Activated naive CD4-positive, alpha-beta T cell treated with anti-CD3 and anti-CD28 coated beads, Interleukin-2, amount 50 U/mL, for 16 hours (primary cell): Measurements from ENCODE around the gene ABCC1.

ENCODE experiments used
- DNase-seq: peaks from one replicate; pipeline ENCODE4 v3.0.0-alpha.2; 2020

Gene ABCC1

DNA sequence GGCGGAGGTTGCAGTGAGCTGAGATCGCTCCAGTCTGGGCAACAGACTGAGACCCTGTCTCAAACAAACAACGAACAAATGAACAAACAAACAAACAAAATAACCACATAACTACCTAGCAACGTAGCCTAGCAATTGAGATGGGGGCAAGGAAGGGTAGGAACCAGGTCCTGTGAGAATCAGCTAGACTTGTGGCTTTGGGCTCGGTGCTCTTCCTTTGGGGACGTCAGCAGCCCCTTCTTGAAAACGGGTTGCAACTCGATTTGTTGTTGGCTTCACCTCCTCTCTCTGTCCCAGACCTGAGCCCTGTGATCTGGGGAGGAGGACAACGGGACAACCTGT is 72.2 kb downstream of the ABCC1 start:
- no peak for DNase-seq

DNA sequence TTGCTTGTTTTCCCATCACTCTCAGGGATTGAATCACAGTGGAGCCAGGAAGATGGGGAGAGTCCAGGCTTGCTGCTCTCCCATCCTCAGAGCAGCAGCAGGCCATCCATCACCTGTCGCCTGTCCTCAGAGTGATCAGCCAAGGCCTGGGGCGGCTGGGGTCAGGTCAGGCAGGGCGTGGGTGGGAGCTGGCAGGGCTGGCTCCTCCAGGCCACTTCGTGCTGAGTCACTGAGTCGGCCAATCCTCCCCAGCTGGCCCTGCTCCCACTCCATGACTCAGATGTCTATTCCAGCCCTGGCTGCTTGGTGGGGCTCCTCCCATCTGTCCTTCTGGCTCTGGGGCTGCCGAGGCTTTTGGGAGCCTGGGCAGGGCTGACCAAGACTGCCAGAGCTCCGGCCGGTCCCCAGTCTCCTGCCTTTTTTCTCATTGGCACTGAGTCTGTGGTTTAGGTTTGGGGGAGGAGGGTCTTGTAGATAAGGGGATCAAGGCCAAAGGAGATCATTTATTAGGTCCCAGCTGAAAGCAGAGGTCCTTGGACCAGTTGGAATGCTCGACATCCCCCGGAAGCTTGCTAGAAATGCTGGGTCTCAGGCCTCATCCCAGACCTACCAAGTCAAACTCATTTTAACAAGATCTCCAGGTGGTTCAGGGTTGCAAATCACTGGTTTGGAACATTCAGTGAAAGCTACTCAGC is 72.7 kb downstream of the ABCC1 start:
- no peak for DNase-seq

DNA sequence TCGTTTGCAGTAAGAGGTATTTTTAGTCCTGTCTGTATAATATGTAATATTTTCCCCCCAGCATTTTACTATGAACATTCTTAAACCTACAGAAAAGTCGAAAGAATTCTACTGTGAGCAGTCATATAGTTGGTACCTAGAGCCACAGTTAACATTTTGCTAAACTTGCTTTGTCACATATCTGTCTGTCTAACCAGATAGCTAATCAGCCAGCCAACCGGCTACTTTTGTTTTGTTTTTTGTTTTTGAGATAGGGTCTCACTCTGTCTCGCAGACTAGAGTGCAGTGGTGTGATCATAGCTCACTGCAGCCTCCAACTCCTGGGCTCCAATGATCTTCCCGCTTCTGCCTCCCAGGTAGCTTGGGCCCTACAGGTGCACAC is 73.3 kb downstream of the ABCC1 start:
- no peak for DNase-seq

DNA sequence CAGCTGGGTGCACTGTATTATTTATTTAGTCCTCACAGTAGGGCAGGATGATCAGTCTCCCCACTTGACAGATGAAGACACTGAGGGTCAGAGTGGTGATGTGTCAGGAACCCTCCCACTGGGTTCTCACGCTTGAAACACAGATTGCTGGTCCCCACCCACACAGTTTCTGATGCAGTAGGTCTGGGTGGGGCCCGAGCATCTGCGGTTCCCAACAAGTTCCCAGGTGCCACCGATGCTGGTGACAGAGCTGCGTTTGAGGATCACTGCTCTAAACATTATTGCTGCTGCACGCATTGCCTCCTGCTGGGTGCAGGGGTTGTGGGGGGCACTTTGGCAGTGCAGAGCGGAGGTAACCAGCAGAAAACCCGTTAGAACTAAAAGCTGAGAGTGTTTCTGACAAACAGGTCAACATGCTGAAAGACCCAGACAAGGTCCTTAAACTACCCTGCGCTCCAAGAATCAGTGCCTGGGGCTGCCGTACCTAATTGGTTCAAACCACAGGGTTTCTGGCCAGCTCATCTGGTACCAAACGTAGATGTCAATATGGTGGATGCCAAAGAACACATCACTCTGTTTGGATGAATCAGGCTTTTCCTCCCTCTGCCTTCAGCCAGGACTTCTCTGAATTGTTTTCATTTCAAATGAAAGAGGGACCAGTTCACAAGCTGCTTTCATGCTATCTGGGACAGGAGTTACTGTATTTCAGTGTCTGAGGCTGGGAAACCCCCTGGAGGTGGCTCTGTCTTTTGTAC is 76.0 kb downstream of the ABCC1 start:
- DNase-seq = peak; percentile 51

DNA sequence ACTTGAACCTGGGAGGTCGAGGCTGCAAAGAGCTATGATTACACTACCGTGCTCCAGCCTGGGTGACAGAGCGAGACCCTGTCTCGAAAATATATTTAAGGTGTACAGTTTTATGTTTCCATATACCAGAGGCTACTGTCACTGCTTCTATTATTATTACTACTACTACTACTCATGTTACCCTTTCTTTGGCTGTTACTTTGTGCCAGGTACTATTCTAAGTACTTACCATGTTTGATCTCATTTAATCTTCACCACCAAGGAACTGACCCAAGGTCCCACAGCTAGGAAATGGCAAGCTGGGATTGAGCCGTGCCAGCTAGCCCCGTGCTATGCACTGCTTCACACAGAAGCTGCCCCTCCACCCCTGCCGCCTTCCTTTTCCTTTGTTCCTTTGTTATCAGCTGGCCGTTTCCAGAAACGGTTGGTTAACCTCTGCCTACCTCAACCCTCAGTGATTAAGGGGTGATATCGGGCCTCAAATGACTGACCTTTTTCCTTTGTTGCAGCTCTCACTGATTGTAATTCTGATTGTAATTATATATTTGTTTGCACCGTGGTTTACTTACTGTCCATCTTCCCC is 78.4 kb downstream of the ABCC1 start:
- DNase-seq = no peak

DNA sequence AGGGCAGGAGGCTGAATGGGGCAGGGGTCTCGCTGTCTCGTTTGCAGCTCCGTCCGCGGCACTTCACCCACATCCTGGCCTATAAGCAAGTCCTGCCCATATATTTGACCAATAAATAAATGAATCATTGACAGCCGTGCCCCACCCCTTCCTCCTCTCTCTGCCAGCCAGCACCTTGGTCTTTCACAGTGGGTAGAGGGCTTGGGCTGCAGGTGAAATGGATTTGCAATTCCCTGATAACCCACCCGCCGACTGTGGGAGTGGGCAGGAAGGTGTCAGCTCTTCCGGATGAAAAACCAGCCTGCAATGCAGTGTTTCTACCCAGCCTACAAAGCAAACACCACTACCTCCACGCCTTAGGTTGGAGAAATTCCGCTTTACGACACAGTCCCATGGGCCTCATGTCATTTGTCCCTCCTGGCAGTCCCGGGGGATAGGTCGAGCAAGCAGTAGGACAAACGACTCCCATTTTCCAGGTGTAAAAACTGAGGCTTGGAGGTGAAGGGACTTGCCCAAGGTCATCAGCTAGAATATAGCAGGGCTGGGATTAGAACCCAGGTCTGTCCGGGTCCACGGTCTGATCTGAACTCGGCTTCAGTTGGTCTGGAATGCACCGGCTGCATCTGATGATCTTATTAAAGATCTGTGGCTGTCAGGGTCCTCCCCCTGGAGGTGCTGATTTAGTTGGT is 79.0 kb downstream of the ABCC1 start:
- no peak for DNase-seq

DNA sequence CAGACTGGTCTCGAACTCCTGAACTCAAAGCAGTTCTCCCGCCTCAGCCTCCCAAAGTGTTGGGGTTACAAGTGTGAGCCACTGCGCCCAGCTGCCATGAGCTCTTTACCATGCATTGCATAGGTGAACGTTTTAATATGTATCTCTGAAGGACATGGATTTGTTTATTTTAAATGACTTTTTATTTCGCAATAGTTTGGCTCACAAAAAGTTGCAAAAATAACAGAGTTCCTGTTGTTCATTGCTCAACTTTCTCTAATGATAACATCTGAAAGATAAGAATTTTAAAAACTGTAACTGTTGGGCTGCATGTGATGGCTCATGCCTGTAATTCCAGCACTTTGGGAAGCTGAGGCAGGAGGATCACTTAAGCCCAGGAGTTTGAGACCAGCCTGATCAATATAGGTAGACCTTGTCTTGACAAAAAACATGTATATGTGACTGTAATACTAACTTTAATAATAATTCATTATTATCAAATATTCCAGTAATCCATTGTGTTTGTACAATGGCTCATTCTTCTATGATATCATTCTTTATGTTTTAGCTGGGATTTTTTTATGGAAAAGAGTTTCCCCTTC is 80.1 kb downstream of the ABCC1 start:
- DNase-seq = no peak

DNA sequence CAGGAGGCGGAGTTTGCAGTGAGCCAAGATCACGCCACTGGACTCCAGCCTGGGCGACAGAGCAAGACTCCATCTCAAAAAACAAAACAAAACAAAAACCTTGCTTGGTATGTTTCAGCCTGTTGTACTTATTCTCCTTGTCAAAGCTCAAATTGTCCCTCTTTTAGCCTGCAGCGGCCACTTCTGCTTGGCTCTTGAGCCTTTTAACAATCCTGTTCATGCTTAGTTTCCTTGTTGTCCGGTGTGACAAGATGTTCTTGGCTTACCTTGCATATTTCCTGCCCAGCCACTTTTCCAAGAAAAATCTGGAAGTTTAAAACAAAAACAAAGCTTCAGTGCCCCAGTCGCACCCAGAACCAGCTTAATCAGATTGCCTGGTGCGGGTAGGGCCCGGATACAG is 81.0 kb downstream of the ABCC1 start:
- no peak for DNase-seq

DNA sequence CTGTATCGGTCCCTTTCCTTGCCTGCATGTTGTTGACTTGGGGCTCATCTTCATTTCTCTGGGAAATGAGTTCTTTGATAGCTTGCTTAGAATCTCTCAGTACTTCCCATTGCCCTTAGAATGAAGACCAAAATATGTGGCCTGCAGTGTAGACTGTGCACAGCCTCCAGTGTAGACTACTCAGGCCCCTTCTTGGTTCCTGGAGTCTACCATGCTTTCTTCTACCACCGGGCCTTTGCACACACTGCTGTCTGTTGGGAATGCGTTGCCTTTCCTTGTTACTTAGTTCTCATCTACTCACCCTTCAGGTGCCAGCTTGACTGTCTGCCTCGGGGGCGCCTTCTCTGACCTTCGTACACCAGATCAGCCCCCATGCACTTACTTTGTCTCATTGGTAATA is 82.0 kb downstream of the ABCC1 start:
- no peak for DNase-seq

DNA sequence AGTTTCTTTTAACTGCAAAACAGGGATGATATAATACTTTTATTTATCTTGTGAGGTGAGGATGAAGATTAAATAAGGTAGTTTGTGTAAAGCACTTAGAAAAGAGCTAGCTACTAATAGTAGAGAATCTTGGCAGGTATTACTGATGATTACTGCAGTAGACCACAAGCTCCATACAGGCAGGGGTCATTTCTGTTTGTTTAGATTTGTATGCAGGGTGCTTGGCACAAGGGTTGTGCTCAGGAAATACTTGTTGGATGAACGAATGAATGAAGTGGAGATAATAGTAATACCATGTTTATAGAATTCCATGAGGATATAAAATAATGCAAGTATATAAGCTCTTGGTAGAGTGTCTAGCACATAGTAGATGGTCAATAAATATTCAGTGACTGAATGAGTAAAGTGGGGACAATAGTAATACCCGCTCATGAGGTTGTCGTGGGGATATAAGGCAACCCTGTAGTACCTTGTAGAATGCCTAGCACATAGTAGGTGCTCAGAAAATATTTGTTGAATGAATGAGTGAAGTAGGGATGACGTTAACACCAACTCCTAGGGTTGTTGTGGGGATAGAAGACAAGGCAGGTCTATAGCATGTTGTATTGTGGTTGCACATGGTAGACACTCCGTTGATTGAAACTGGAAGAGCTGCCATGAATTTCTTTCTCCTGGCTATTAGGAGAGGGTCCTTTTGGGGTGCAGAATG is 83.0 kb downstream of the ABCC1 start:
- no peak for DNase-seq

DNA sequence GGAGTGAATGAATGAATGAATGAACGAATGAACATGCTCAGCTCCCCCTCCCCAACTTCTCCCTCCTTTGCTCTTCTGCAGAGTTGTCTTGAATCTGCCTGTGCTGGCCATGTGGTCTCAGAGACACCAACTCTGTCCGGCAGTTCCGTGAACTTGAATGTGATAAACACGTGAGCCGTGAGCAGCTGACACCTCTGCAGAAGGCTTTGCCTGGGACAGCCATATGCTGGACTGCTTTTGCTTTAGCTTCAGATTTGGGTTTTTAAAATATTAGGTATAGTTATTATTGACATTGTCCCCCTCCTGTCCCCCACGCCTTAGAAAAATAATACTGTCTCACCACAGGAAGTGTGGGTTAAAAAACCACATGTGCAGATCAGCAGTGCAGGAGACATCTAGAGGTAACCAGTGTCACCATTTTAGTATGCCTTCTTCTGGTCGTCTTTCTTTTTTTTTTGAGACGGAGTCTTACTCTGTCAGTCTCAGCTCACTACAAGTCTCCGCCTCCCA is 83.8 kb downstream of the ABCC1 start:
- DNase-seq = no peak

DNA sequence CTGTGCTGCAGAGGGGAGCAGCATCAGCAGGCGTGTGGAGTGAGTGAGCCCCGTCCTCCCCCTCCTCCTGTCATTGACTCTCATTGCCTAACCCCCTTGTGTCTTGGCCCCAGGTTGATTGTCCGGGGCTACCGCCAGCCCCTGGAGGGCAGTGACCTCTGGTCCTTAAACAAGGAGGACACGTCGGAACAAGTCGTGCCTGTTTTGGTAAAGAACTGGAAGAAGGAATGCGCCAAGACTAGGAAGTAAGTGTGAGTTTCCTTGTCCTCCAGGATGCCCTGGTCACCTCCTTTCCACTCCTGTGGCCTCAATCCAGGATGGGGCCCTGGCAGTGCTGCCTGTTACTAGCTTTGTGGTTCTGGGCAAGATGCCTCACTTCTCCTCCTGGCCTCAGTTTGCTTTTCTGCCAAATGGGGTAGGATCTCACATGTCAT is 87.0 kb downstream of the ABCC1 start:
- no peak for DNase-seq

DNA sequence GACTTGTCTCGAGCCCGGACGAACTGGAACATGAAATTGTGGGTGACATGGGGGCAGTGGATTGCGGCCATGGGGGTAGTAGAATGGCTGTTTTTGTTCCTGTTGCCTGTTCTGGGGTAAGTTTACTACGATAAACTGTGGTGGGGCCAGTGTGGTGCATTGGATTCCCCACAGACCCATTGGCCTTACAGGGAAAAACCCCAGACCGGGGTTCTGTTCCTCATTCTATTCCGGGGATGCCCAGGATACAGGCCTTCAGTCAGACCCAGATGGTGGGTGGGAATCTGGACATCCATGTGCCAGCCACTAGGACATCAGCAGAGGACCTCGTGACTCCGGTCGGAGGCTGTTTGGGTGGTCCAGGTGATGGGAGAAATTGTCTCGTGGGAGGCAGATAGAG is 88.1 kb downstream of the ABCC1 start:
- no peak for DNase-seq

DNA sequence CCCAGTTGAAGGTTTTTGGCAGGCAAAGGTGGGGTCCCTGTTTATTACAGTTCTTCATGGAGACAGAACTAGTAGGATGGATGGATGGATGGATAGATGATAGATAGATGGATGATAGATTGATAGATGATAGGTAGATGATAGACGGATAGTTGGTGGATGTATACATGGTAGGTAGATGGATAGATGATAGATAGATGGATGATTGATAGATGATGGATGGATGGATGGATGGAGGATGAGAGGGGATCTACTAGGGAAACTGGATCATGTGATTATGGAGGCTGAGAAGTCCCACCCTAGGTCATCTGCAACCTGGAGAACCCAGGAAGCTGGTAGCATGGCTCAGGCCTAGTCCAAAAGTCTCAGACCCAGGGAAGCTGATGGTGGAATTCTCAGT is 88.6 kb downstream of the ABCC1 start:
- no peak for DNase-seq

DNA sequence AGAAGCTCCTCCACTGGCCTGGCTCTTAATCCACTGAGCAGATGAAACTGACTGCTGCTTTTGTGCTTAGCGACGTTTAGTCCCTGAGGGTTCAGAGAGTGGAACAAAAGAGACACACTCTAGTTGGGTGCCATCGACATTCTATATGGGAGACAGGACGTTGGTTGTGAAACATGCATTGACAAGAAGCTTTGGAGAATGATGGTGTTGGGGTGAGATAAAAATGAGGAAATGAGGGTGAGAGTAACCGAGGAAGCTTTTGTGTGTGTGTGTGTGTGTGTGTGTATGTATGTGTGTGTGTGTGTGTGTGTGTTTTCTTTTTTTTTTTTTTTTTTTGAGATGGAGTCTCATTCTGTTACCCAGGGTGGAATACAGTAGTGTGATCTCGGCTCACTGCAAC is 89.5 kb downstream of the ABCC1 start:
- DNase-seq = no peak

DNA sequence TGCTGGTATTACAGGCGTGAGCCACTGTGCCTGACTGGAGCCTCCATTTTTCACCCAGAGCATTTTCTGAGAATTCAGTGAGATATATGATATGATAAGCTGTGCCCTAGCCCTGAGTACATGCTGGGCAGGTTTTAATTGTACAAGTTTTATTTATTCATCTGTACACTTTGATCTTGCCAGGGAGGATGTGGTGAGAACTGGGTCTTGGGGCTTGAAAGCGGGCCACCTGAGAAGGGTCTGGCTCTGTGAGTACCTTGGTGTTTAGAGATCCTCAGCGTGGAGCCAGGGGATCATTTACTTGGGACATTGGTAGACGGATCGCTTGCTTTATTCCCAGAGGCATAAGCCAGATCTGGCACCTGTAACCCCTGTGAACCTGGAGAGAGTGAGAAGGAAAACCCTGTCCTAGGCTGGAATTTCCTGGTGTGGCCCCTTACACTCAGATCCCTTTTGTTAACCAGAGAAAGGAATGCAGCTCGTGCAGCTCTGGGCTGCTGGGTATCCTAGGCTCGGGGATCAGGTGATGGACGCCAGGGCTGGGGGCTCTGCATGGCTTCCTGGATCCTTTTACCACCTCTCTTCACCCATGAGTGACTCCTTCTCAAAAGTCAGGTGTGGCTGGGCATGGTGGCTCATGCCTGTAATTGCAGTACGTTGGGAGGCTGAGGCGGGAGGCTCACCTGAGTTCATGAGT is 91.9 kb downstream of the ABCC1 start:
- DNase-seq = no peak

DNA sequence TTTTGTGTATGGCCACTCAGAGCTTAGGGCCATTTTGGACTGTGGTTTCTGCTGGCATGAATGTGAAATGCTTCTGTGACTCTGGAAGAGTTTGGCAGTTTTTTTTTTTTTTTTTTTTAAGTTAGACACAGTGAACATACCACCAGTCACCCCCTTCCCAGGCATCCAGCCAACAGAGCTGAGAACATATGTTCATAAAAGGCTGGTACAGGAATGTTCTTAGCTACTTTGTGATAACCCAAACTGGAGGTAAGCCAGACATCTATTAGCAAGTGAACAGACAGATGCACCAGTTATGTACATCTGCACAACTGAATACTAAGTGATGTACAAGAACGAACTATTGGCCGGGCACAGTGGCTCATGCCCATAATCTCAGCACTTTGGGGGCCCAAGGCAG is 92.7 kb downstream of the ABCC1 start:
- no peak for DNase-seq

DNA sequence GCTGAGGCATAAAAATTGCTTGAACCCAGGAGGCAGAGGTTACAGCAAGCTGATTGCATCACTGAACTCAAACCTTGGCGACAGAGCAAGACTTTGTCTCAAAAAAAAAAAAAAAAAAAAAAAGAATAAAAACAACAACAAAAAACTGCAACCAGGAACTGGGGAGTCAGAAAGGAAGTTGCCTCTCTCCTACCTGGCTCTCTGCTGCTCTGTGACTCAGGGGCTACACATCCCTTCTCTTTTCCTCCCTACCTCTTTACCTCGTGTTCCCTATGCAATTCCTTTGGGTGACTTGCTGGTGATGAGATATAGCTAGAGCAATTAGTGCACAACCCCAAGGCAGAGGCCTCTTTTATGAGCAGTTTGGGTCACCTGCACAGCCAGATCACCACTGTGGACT is 95.9 kb downstream of the ABCC1 start:
- no peak for DNase-seq

DNA sequence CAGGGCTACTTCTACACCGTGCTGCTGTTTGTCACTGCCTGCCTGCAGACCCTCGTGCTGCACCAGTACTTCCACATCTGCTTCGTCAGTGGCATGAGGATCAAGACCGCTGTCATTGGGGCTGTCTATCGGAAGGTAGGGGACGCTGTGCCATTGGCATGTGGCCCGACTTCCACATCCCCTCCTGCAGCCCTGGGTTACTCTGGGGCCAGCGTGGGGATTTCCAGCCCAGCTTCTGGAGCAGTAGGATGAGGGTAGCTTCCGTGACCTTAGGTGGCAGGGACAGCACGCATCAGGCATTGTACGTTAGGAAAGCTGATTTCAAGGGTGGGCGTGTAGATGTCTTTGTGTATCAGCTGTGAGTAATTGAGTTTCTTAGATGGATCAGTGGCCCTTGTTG is 96.5 kb downstream of the ABCC1 start:
- DNase-seq = no peak

DNA sequence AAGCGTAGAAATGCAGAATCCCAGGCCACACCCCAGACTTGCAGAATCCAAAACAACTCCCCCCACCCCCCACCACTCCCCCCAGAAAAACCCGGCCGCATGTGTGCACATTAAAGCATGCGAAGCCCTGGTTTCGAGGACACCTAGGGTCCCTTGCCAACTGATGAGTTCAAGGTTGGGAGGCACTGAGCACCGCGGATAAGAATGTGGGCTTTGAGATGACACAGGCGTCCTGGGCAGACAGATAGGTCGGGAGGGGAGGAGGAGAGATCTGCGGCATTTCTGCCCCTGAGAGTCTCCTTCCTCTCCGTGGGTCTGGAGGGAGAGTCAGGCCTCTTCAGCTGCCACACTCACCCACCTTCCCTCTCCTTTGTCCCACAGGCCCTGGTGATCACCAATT is 98.3 kb downstream of the ABCC1 start:
- no peak for DNase-seq

DNA sequence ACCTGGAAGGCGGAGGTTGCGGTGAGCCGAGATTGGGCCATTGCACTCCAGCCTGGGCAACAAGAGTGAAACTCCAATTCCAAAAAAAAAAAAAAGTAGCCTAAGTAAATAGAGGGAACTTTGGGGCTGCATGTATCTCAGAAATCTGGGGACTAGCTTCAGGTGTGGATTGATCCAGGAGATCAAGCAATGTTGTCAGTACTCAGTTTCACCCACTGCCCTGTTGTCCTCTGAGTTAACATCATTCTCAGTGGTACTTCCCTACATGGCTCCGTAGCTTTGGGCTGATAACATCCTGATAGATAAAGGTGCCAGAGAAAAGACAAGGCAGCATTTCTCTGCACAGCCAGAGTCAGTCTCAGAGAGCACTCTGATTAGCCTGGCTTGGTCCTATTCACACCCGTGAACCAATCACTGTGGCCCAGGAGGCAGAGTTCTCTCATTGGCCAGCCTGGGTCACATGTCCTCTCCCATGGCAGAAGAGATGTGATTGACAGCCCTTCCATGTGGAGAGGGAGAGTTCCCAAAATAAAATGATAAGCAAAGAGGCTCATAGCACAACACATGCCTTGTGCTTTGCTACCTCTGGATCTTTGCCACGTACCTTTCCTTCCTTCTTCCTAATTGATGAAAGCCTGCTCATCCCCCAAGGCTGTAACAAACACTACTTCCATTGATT is 99.6 kb downstream of the ABCC1 start:
- no peak for DNase-seq
